Activated CD4-positive, alpha-beta T cell treated with anti-CD3 and anti-CD28 coated beads, Interleukin-2, Interleukin-4, amounts not matched to agents 100 ng/mL and 50 ng/mL, durations not matched to agents 16 hours and 8 hours (primary cell): ENCODE data around the gene RRAD.

Experiments
- DNase-seq: peaks from one replicate; pipeline ENCODE4 v3.0.0-alpha.2; 2020; ENCODE audit warnings: low spot score

Gene RRAD

GRCh38 chr16:66880288-66881013, 44.9 kb downstream of the RRAD start, which contains the start of gene PDP2:
PDP2 (plus strand) TSS chr16:66880515; CDS start chr16:66884285, 3,770 bp downstream.
- DNase-seq = peak; percentile 97

GRCh38 chr16:66878067-66878466, 47.3 kb downstream of the RRAD start:
- DNase-seq = peak; percentile 73

GRCh38 chr16:66874079-66874775, 51.1 kb downstream of the RRAD start:
- peak; percentile 67 for DNase-seq

GRCh38 chr16:66873685-66874055, 51.7 kb downstream of the RRAD start:
- DNase-seq = no peak

GRCh38 chr16:66872943-66873684, 52.2 kb downstream of the RRAD start:
- DNase-seq = peak; percentile 98

GRCh38 chr16:66872559-66872942, 52.8 kb downstream of the RRAD start:
- no peak for DNase-seq

- DNase-seq = no peak
Measured at GRCh38 chr16:66871840-66872239, 53.5 kb downstream of the RRAD start.
